Sigmoid colon (tissue), 4 donors: Measurements from ENCODE around the gene SDF2L1.

Experiments
- EP300 ChIP-seq, 4 donors: sonication (generic); formaldehyde crosslinking; IDR thresholded peaks; one replicate each; pipeline ENCODE4 v1.6.1; 2017; ENCODE audit warnings: antibody characterized with exemption in 4 of 4
- POLR2A ChIP-seq, 2 donors: fragments of 450-650 bp; IDR thresholded peaks; one replicate each; pipeline ENCODE4 v1.6.1; 2016; ENCODE audit warnings: antibody characterized with exemption in 2 of 2, mild to moderate bottlenecking in 2 of 2, moderate library complexity in 2 of 2
- POLR2AphosphoS5 ChIP-seq, 4 donors: sonication (generic); formaldehyde crosslinking; IDR thresholded peaks; one replicate each; pipeline ENCODE4 v1.6.1; 2017; ENCODE audit warnings: antibody characterized with exemption in 4 of 4
- TF ChIP-seq, protein P1 (sequence below), 4 experiments: fragments of 450-650 bp in 3 of 4; fragments of 200-600 bp in 1 of 4; IDR thresholded peaks; one replicate each; pipeline ENCODE4 v1.5.1; 2016 to 2019; ENCODE audit warnings: antibody characterized with exemption in 4 of 4, mild to moderate bottlenecking in 3 of 4, moderate library complexity in 2 of 4

GRCh38 chr22:21641789-21642583, at the start of gene SDF2L1:
- peak; percentile 3 to 82 (median 69) for TF ChIP-seq POLR2AphosphoS5 (IDR thresholded peaks at IDR 0.05)
- TF ChIP-seq, protein P1, sequence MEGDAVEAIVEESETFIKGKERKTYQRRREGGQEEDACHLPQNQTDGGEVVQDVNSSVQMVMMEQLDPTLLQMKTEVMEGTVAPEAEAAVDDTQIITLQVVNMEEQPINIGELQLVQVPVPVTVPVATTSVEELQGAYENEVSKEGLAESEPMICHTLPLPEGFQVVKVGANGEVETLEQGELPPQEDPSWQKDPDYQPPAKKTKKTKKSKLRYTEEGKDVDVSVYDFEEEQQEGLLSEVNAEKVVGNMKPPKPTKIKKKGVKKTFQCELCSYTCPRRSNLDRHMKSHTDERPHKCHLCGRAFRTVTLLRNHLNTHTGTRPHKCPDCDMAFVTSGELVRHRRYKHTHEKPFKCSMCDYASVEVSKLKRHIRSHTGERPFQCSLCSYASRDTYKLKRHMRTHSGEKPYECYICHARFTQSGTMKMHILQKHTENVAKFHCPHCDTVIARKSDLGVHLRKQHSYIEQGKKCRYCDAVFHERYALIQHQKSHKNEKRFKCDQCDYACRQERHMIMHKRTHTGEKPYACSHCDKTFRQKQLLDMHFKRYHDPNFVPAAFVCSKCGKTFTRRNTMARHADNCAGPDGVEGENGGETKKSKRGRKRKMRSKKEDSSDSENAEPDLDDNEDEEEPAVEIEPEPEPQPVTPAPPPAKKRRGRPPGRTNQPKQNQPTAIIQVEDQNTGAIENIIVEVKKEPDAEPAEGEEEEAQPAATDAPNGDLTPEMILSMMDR (IDR thresholded peaks at IDR 0.05): no peak
- TF ChIP-seq POLR2A (IDR thresholded peaks at IDR 0.05): peak in 1 of 2 donors; percentile 9
- TF ChIP-seq EP300 (IDR thresholded peaks at IDR 0.05): no peak
